SK-N-SH treated with all-trans-retinoic acid at 6 μM for 48 hours (cell line): ENCODE data around the gene ERH.

Experiments
- ATAC-seq: fragments of 200-7000 bp; cut with Tn5 transposase; 3 replicates; pipeline ENCODE4 v1.9.1; 2020; ENCODE audit warnings: mild to moderate bottlenecking, moderate library complexity
- ARNTL ChIP-seq: fragments of 450-650 bp; formaldehyde crosslinking; IDR thresholded peaks from 2 replicates; pipeline ENCODE4 v1.5.0; 2020; ENCODE audit warnings: low read depth, mild to moderate bottlenecking, moderate library complexity, borderline replicate concordance
- BACH2 ChIP-seq: fragments of 250-450 bp; sonication (Bioruptor Pico); IDR thresholded peaks from 2 replicates; pipeline ENCODE4 v1.9.0; 2021; ENCODE audit warnings: mild to moderate bottlenecking, borderline replicate concordance
- CSDC2 ChIP-seq: fragments of 250-450 bp; sonication (Bioruptor Pico); IDR thresholded peaks from 2 replicates; pipeline ENCODE4 v1.5.0; 2020; ENCODE audit warnings: mild to moderate bottlenecking, moderate library complexity
- ESRRG ChIP-seq: fragments of 250-450 bp; sonication (Bioruptor Pico); IDR thresholded peaks from 2 replicates; pipeline ENCODE4 v1.6.1; 2021; ENCODE audit warnings: mild to moderate bottlenecking
- GLIS3 ChIP-seq: fragments of 250-450 bp; sonication (Bioruptor Pico); IDR thresholded peaks from 2 replicates; pipeline ENCODE4 v1.5.0; 2020; ENCODE audit warnings: mild to moderate bottlenecking, moderate library complexity
- ISL1 ChIP-seq: fragments of 250-450 bp; sonication (Bioruptor Pico); IDR thresholded peaks from 2 replicates; pipeline ENCODE4 v2.1.2; 2022; ENCODE audit warnings: mild to moderate bottlenecking, moderate library complexity
- OSR1 ChIP-seq: fragments of 250-450 bp; sonication (Bioruptor Pico); IDR thresholded peaks from 2 replicates; pipeline ENCODE4 v1.8.0; 2022; ENCODE audit warnings: moderate library complexity, mild to moderate bottlenecking, inconsistent platforms
- PPARA ChIP-seq: fragments of 250-450 bp; sonication (Bioruptor Pico); IDR thresholded peaks from 2 replicates; pipeline ENCODE4 v1.5.0; 2020; ENCODE audit warnings: mild to moderate bottlenecking, borderline replicate concordance
- SNAI2 ChIP-seq: fragments of 250-450 bp; sonication (Bioruptor Pico); IDR thresholded peaks from 2 replicates; pipeline ENCODE4 v1.5.0; 2020; ENCODE audit warnings: mild to moderate bottlenecking, moderate library complexity
- TCF4 ChIP-seq: fragments of 250-450 bp; sonication (Bioruptor Pico); IDR thresholded peaks from 2 replicates; pipeline ENCODE4 v1.8.0; 2021; ENCODE audit warnings: mild to moderate bottlenecking, moderate library complexity, borderline replicate concordance
- TOX ChIP-seq: fragments of 250-450 bp; sonication (Bioruptor Pico); IDR thresholded peaks from 2 replicates; pipeline ENCODE4 v1.8.0; 2021; ENCODE audit warnings: mild to moderate bottlenecking, moderate library complexity, borderline replicate concordance
- ZC3H10 ChIP-seq: fragments of 250-450 bp; sonication (Bioruptor Pico); IDR thresholded peaks from 2 replicates; pipeline ENCODE4 v1.5.1; 2021; ENCODE audit warnings: mild to moderate bottlenecking, moderate library complexity
- ZFP3 ChIP-seq: fragments of 250-450 bp; sonication (Bioruptor Pico); IDR thresholded peaks from 2 replicates; pipeline ENCODE4 v1.5.0; 2020; ENCODE audit warnings: mild to moderate bottlenecking, moderate library complexity
- ZFP30 ChIP-seq: fragments of 450-650 bp; formaldehyde crosslinking; IDR thresholded peaks from 2 replicates; pipeline ENCODE4 v1.5.0; 2022; ENCODE audit warnings: mild to moderate bottlenecking, moderate library complexity
- ZNF565 ChIP-seq: fragments of 450-650 bp; formaldehyde crosslinking; conservative IDR thresholded peaks from 2 replicates; pipeline ENCODE4 v1.5.0; 2020; ENCODE audit warnings: low read depth, mild to moderate bottlenecking, moderate library complexity
- ZNF70 ChIP-seq: fragments of 450-650 bp; formaldehyde crosslinking; IDR thresholded peaks from 2 replicates; pipeline ENCODE4 v1.5.0; 2020; ENCODE audit warnings: mild to moderate bottlenecking, moderate library complexity
- ZNF8 ChIP-seq: fragments of 450-650 bp; formaldehyde crosslinking; IDR thresholded peaks from 2 replicates; pipeline ENCODE4 v1.5.0; 2020; ENCODE audit warnings: mild to moderate bottlenecking, moderate library complexity
- TF ChIP-seq, protein P1 (sequence below): fragments of 250-450 bp; sonication (Bioruptor Pico); IDR thresholded peaks from 2 replicates; pipeline ENCODE4 v1.8.0; 2021; ENCODE audit warnings: low read depth, mild to moderate bottlenecking, moderate library complexity, borderline replicate concordance
- TF ChIP-seq, protein P2 (sequence below): fragments of 250-450 bp; sonication (Bioruptor Pico); IDR thresholded peaks from 2 replicates; pipeline ENCODE4 v1.5.1; 2021; ENCODE audit warnings: mild to moderate bottlenecking, moderate library complexity
- TF ChIP-seq, protein P3 (sequence below): fragments of 250-450 bp; sonication (Bioruptor Pico); IDR thresholded peaks from 2 replicates; pipeline ENCODE4 v1.5.1; 2020; ENCODE audit warnings: low read depth, mild to moderate bottlenecking, moderate library complexity
- TF ChIP-seq, protein P4 (sequence below): fragments of 250-450 bp; sonication (Bioruptor Pico); IDR thresholded peaks from 2 replicates; pipeline ENCODE4 v1.5.0; 2020; ENCODE audit warnings: mild to moderate bottlenecking, moderate library complexity

ERH gene

DNA sequence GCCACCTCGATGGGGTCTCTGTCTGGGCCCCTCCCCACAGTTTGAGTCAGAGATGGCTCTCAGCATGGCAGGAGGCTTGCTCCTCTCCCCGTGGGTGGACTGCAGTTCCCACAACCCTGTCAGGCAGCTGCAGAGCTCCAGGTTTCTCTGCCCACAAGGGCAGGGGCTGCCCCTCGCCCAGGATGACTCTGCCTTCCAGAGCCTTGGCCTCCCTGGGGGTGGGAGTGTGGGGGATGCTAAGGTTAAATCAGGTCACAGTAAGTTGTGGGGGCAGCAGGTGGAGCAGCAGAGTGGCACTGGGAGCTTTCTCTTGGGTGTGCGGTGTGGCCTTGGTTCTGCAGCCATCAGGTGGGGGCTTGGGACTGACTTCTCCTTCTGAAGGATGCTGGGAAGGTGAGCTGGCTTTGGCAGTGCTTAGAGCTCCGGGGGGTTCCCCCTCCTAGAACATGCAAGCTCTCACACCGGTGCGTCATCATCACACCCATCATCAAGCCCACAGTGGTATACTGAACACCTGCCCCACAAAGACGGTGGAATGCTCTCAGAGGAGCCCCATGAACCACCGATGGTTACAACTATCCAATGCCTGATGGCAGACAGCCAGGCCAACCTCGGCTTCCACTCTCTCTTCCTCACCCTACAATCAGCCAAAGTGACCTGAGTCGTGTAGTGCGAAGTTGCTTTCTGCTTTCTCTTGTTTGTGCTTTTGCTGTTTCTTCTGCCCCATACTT, 39.7 kb downstream of the ERH start:
- TF ChIP-seq GLIS3 (CRISPR knock-in tag), result no peak
- TF ChIP-seq BACH2, result no peak
- no peak for TF ChIP-seq OSR1
- TF ChIP-seq TOX, result no peak
- TF ChIP-seq TCF4 (CRISPR knock-in tag), result no peak
- no peak for TF ChIP-seq ZFP30 (CRISPR knock-in tag)
- TF ChIP-seq ZNF565, result no peak
- no peak for TF ChIP-seq ZNF70 (CRISPR knock-in tag)
- TF ChIP-seq ZFP3, result no peak
- no peak for TF ChIP-seq CSDC2 (CRISPR knock-in tag)
- TF ChIP-seq, protein P1, sequence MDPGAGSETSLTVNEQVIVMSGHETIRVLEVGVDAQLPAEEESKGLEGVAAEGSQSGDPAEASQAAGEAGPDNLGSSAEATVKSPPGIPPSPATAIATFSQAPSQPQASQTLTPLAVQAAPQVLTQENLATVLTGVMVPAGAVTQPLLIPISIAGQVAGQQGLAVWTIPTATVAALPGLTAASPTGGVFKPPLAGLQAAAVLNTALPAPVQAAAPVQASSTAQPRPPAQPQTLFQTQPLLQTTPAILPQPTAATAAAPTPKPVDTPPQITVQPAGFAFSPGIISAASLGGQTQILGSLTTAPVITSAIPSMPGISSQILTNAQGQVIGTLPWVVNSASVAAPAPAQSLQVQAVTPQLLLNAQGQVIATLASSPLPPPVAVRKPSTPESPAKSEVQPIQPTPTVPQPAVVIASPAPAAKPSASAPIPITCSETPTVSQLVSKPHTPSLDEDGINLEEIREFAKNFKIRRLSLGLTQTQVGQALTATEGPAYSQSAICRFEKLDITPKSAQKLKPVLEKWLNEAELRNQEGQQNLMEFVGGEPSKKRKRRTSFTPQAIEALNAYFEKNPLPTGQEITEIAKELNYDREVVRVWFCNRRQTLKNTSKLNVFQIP (CRISPR knock-in tag), result no peak
- no peak for TF ChIP-seq ARNTL
- TF ChIP-seq ISL1 (CRISPR knock-in tag), result no peak
- TF ChIP-seq, protein P2, sequence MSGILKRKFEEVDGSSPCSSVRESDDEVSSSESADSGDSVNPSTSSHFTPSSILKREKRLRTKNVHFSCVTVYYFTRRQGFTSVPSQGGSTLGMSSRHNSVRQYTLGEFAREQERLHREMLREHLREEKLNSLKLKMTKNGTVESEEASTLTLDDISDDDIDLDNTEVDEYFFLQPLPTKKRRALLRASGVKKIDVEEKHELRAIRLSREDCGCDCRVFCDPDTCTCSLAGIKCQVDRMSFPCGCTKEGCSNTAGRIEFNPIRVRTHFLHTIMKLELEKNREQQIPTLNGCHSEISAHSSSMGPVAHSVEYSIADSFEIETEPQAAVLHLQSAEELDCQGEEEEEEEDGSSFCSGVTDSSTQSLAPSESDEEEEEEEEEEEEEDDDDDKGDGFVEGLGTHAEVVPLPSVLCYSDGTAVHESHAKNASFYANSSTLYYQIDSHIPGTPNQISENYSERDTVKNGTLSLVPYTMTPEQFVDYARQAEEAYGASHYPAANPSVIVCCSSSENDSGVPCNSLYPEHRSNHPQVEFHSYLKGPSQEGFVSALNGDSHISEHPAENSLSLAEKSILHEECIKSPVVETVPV, result no peak
- TF ChIP-seq, protein P3, sequence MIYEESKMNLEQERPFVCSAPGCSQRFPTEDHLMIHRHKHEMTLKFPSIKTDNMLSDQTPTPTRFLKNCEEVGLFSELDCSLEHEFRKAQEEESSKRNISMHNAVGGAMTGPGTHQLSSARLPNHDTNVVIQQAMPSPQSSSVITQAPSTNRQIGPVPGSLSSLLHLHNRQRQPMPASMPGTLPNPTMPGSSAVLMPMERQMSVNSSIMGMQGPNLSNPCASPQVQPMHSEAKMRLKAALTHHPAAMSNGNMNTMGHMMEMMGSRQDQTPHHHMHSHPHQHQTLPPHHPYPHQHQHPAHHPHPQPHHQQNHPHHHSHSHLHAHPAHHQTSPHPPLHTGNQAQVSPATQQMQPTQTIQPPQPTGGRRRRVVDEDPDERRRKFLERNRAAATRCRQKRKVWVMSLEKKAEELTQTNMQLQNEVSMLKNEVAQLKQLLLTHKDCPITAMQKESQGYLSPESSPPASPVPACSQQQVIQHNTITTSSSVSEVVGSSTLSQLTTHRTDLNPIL (CRISPR knock-in tag), result no peak
- no peak for TF ChIP-seq ZC3H10 (CRISPR knock-in tag)

DNA sequence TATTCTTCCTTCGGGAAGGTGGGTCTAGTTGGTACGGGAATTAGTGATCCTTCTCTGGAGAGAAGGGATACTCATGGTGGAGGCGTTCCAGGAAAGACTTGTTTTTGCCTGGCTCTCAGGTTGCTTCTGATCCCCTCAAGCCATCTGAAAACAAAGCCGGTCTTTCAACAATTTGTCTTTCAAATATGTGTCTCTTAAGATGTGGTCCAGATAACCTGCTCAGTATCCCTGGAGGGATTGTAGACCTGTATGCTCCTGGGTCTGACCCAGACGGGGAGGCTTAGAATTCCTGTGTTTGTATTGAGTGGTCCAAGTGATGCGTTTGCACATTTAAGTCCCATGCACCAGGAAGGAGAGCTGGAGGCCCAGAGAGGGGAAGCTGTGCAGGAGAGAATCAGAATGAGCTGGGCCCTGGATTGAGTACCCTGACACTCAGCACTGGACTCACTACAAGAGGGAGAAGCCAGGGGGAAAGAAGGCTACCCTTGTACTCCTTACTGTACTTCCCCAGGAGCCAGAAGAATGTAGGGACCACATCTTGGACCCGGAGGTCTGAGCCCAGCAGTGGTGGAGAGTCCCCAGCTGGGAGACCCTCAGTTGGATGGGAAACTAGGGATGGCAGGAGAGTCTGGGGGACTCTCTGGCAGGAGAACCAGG, 40.4 kb downstream of the ERH start:
- TF ChIP-seq, protein P4, sequence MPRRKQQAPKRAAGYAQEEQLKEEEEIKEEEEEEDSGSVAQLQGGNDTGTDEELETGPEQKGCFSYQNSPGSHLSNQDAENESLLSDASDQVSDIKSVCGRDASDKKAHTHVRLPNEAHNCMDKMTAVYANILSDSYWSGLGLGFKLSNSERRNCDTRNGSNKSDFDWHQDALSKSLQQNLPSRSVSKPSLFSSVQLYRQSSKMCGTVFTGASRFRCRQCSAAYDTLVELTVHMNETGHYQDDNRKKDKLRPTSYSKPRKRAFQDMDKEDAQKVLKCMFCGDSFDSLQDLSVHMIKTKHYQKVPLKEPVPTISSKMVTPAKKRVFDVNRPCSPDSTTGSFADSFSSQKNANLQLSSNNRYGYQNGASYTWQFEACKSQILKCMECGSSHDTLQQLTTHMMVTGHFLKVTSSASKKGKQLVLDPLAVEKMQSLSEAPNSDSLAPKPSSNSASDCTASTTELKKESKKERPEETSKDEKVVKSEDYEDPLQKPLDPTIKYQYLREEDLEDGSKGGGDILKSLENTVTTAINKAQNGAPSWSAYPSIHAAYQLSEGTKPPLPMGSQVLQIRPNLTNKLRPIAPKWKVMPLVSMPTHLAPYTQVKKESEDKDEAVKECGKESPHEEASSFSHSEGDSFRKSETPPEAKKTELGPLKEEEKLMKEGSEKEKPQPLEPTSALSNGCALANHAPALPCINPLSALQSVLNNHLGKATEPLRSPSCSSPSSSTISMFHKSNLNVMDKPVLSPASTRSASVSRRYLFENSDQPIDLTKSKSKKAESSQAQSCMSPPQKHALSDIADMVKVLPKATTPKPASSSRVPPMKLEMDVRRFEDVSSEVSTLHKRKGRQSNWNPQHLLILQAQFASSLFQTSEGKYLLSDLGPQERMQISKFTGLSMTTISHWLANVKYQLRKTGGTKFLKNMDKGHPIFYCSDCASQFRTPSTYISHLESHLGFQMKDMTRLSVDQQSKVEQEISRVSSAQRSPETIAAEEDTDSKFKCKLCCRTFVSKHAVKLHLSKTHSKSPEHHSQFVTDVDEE (CRISPR knock-in tag), result no peak
- TF ChIP-seq TCF4 (CRISPR knock-in tag) (no peak), OSR1 (no peak), ESRRG (CRISPR knock-in tag) (no peak), ARNTL (no peak), ZFP3 (no peak), PPARA (CRISPR knock-in tag) (no peak)
- TF ChIP-seq, protein P3 (CRISPR knock-in tag), result no peak
- TF ChIP-seq, all 23 proteins: peak for 0
- ATAC-seq, result no peak

More for the DNA sequence above, 39.7 kb downstream of the ERH start:
- no peak for ATAC-seq

DNA sequence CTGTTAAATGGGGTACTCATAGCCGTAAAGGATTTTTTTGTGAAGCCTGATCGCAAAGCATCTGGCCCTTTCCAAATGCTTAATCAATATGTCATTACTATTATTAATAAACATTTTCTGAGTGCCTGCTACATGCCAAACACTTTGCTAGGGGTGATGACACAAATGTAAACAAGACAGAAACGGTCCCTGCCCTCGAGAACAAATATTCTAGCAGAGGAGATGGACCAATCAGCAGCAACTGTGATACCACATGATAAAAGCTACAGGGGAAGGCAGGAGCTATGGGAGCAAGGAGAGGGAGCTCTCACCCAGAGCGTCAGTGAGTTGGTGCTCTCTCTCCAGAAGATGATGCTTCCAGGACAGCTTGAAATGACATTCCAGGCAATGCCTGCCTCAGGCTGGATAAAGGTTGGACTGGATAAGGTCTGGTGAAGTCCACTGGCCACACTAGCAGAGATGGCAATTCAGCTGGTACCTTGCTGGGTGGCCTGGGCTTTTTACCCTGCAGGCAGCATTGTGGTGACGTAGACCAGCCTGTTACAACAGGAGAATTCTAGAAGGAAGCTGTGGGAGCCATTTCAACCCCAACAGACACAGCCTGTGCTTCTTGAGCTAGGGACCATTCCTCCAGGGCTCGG, 41.1 kb downstream of the ERH start:
- ATAC-seq, result no peak
- TF ChIP-seq, protein P2, result no peak
- TF ChIP-seq, protein P3 (CRISPR knock-in tag), result no peak
- TF ChIP-seq ZNF8 (CRISPR knock-in tag) (no peak), ZC3H10 (CRISPR knock-in tag) (no peak), OSR1 (no peak), PPARA (CRISPR knock-in tag) (no peak), SNAI2 (no peak)
- TF ChIP-seq, protein P1 (CRISPR knock-in tag), result no peak
